ENCODE data around the gene OTUB2. TPM values are rescaled to one million over a fixed set of nuclear protein-coding genes. Genes with fewer than 3 reads are reported as not detected.

The OTUB2 gene
- polyA plus RNA-seq, 1 experiment: 1.1 TPM

DNA sequence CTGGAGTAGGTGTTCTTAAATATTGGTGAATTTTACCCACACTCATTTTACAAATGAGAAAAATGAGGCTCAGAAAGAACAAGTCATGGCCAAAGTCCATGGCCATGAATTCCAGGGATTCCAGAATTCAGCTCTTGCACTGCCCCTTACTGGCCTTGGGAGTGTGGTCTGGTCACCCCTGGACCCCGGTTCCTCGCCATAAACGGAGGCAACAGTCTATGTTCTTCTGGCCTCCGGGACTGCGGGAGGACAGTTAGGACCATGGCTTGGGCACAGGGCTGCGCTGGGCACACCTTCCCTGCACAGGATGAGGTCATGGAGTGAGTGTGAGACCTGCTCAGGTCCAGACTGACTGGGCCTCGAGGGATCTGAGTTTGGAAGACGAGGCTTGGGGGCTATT is 22.1 kb upstream of the OTUB2 start:
- ChIA-PET POLR2A (no interaction called here), CTCF (interaction anchor here (0.7 to 11.5 kb wide), 12 partner anchors 9 to 133 kb away, joined by 3 to 387 read pairs (median 4); no protein-coding TSS in a partner anchor)
- no peak for DNase-seq (ENCODE audit: low read depth)
- Histone ChIP-seq H3K36me3 (ENCODE audit: control insufficient read depth, insufficient read depth, low read length) (no peaks in the 10 kb centered on the region), H3K27me3 (ENCODE audit: control insufficient read depth, insufficient read depth, low read length) (peaks cover 5% of the 10 kb centered on the region), H3K4me3 (ENCODE audit: low read depth, low read length) (no peak overlapping the region)
- TF ChIP-seq, protein P1, sequence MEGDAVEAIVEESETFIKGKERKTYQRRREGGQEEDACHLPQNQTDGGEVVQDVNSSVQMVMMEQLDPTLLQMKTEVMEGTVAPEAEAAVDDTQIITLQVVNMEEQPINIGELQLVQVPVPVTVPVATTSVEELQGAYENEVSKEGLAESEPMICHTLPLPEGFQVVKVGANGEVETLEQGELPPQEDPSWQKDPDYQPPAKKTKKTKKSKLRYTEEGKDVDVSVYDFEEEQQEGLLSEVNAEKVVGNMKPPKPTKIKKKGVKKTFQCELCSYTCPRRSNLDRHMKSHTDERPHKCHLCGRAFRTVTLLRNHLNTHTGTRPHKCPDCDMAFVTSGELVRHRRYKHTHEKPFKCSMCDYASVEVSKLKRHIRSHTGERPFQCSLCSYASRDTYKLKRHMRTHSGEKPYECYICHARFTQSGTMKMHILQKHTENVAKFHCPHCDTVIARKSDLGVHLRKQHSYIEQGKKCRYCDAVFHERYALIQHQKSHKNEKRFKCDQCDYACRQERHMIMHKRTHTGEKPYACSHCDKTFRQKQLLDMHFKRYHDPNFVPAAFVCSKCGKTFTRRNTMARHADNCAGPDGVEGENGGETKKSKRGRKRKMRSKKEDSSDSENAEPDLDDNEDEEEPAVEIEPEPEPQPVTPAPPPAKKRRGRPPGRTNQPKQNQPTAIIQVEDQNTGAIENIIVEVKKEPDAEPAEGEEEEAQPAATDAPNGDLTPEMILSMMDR (IDR thresholded peaks at IDR 0.05; ENCODE audit: insufficient read depth, low read depth, low read length): no peak

DNA sequence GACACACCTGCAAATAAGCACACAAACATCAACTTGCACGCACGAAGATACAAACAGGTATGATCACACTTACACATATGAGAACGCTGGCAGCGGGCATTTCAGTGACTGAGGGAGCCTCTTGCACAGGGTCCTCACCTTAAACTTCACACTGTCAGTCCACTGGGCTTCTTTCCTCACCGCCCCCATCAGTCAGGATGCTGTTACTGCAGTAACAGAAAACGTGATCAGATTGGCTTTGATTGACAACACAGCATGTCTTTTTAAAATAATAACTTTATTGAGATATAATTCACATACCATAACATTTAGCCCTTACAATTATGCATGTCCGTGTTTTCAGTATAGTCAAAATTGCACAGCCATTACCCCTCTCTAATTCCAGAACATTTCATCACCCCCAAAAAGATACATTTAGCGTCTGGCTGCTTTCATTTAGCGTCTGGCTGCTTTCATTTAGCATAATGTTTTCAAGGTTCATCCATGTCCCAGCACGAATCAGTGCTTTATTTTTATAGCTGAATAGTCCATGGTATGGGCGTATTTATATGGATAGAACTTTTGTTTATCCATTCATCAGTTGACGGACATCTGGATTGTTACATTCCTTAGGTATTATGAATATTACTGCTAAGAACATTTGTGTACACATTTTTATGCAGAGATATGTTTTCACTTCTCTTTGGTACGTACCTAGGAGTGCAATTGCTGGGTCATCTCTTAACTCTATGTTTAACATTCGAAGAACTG is 20.6 kb upstream of the OTUB2 start:
- TF ChIP-seq, protein P1 (IDR thresholded peaks at IDR 0.05; ENCODE audit: insufficient read depth, low read depth, low read length): peak; percentile 50
- CTCF ChIA-PET: interaction anchor here (0.7 to 11.5 kb wide), 6 partner anchors 10 to 480 kb away, joined by 3 to 387 read pairs (median 4); no protein-coding TSS in a partner anchor
- DNase-seq (ENCODE audit: low read depth): no peak

DNA sequence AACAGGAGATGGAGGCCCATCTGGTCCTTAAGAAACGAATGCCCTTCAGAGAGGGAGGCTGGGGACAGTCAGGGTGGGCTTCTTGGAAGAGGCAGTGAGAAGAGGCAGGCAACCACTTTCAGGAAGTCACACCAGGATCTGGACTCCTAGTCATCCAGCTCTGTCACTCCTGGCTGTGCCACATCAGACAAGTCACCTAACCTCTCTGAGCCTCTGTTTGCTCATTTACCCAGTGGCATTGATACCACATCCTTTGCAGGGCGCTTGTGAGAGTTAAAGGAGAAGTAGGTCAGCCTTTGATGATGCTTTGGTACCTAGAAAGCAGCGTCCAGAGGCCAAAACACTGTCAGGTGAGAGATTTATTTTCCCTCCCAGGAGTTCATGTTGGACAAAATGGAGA is 17.9 kb upstream of the OTUB2 start:
- DNase-seq (ENCODE audit: low read depth): no peak
- TF ChIP-seq, protein P1 (IDR thresholded peaks at IDR 0.05; ENCODE audit: insufficient read depth, low read depth, low read length): no peak
- Histone ChIP-seq H3K36me3 (ENCODE audit: control insufficient read depth, insufficient read depth, low read length) (no peaks in the 10 kb centered on the region), H3K4me3 (ENCODE audit: low read depth, low read length) (no peak overlapping the region), H3K27me3 (ENCODE audit: control insufficient read depth, insufficient read depth, low read length) (peaks cover 5% of the 10 kb centered on the region)
- ChIA-PET POLR2A (no interaction called here), CTCF (interaction anchor here (5.0 kb wide), 1 partner anchor 69 kb away, joined by 36 read pairs; no protein-coding TSS in a partner anchor)

More for the DNA sequence above, 20.6 kb upstream of the OTUB2 start:
- Histone ChIP-seq H3K36me3 (ENCODE audit: control insufficient read depth, insufficient read depth, low read length) (no peaks in the 10 kb centered on the region), H3K27me3 (ENCODE audit: control insufficient read depth, insufficient read depth, low read length) (peaks cover 5% of the 10 kb centered on the region), H3K4me3 (ENCODE audit: low read depth, low read length) (no peak overlapping the region)
- POLR2A ChIA-PET: no interaction called here

DNA sequence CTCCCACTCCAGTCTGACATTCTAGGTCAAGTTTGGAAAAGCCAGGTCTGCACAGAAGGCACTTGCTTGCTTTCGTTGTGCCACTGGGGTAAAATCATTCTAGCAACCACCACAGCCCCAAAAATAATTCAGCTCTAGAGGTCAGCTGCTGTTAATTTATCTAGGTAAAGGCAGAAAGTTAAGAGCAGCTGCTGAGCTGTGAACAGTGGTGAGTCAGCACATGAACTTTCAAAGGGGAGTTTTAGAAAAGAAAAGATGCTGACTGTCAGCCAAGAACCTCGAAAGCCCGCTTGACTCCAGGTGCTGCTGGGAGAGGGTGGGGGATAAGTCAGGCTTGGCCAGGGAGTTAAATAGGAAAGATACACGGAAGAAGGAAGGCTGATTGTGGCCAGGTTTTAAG is 16.4 kb upstream of the OTUB2 start:
- TF ChIP-seq, protein P1 (IDR thresholded peaks at IDR 0.05; ENCODE audit: insufficient read depth, low read depth, low read length): no peak
- ChIA-PET CTCF (interaction anchor here (0.7 to 5.0 kb wide), 3 partner anchors 70 to 173 kb away, joined by 3 to 36 read pairs (median 8); no protein-coding TSS in a partner anchor), POLR2A (no interaction called here)
- Histone ChIP-seq H3K36me3 (ENCODE audit: control insufficient read depth, insufficient read depth, low read length) (no peaks in the 10 kb centered on the region), H3K27me3 (ENCODE audit: control insufficient read depth, insufficient read depth, low read length) (peaks cover 5% of the 10 kb centered on the region), H3K4me3 (ENCODE audit: low read depth, low read length) (no peak overlapping the region)
- no peak for DNase-seq (ENCODE audit: low read depth)

DNA sequence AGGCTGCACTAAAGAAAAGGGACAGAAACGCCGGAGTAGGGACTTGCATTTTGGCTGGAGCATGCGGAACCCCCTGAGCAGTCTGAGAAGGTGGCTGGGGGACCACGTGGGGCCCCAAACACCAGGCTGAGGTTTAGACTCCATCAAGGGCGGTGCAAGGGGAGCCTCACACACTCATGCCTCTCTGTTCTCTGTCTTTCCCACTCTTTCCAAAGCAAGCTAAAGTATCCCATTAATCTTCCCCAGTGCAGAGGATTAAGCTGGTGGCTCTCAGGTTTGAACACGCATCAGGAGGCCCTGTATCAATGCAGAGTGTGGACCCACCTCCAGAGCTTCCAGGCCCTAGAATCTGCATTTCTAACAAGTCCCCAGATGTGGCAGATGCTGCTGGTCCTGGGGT is 15.5 kb upstream of the OTUB2 start:
- POLR2A ChIA-PET: no interaction called here
- DNase-seq (ENCODE audit: low read depth): no peak
- CTCF ChIA-PET: interaction anchor here (0.7 to 5.0 kb wide), 6 partner anchors 8 to 126 kb away, joined by 3 to 36 read pairs (median 6); no protein-coding TSS in a partner anchor

More for the DNA sequence above, 15.5 kb upstream of the OTUB2 start:
- Histone ChIP-seq H3K27me3 (ENCODE audit: control insufficient read depth, insufficient read depth, low read length) (peaks cover 9% of the 10 kb centered on the region), H3K36me3 (ENCODE audit: control insufficient read depth, insufficient read depth, low read length) (no peaks in the 10 kb centered on the region), H3K4me3 (ENCODE audit: low read depth, low read length) (no peak overlapping the region)
- TF ChIP-seq, protein P1 (IDR thresholded peaks at IDR 0.05; ENCODE audit: insufficient read depth, low read depth, low read length): no peak

All from BJ (cell line).